Fibroblast of villous mesenchyme (primary cell): ENCODE measurements around the gene BCAR1. TPM values are rescaled to one million over a fixed set of nuclear protein-coding genes. Genes with fewer than 3 reads are reported as not detected.
"Not testable (repeated sequence)": the region's sequence is repeated elsewhere in the genome, so short reads cannot be mapped to it uniquely, and the experiment has no call there.

Experiments used
- DNase-seq: peaks from one replicate; pipeline ENCODE4 v3.0.0-alpha.2; 2010; ENCODE audit warnings: low read depth
- H3K4me3 ChIP-seq: 2 replicates; pipeline ENCODE4 v1.5.1; 2011; ENCODE audit warnings: low read depth, mild to moderate bottlenecking, low read length
- CTCF ChIP-seq: IDR thresholded peaks from 2 replicates; pipeline ENCODE4 v1.5.1; 2012; ENCODE audit warnings: low read depth, mild to moderate bottlenecking, low read length; ENCODE audit not compliant: insufficient read depth
- total RNA-seq: library from RNA; depleted of rRNA; stranded (reverse); fragments of >200 nt; gene quantifications from 2 replicates; pipeline ENCODE4 v1.2.3, GENCODE V29; 2012

Gene BCAR1
- total RNA-seq, 1 donor: 87.2 TPM

GRCh38 chr16:75282466-75283281 lies 31.2 kb upstream of the BCAR1 start:
- no peak for DNase-seq

GRCh38 chr16:75281826-75282225 lies 30.4 kb upstream of the BCAR1 start:
- no peak for DNase-seq
- TF ChIP-seq CTCF: no peak
- no peak overlapping the region for H3K4me3 ChIP-seq

More at GRCh38 chr16:75282466-75283281, 31.2 kb upstream of the BCAR1 start:
- no peak for TF ChIP-seq CTCF
- no peak overlapping the region for H3K4me3 ChIP-seq

- DNase-seq: not testable (repeated sequence)
Observed at GRCh38 chr16:75281009-75281408, 29.6 kb upstream of the BCAR1 start.

GRCh38 chr16:75280331-75280804 lies 28.9 kb upstream of the BCAR1 start:
- DNase-seq: no peak
- TF ChIP-seq CTCF: no peak
- H3K4me3 ChIP-seq: no peak overlapping the region

More at GRCh38 chr16:75281009-75281408, 29.6 kb upstream of the BCAR1 start:
- not testable (repeated sequence) for H3K4me3 ChIP-seq

GRCh38 chr16:75279305-75279704 lies 27.9 kb upstream of the BCAR1 start:
- DNase-seq: no peak
- no peak for TF ChIP-seq CTCF
- H3K4me3 ChIP-seq: no peak overlapping the region

GRCh38 chr16:75273054-75273925 lies 21.9 kb upstream of the BCAR1 start:
- H3K4me3 ChIP-seq: no peak overlapping the region
- DNase-seq: no peak
- TF ChIP-seq CTCF: no peak

- H3K4me3 ChIP-seq, DNase-seq: not testable (repeated sequence)
Observed at GRCh38 chr16:75272629-75273028, 21.2 kb upstream of the BCAR1 start.
